Stimulated activated CD4-positive, alpha-beta T cell treated with anti-CD3 and anti-CD28 coated beads, TNF-alpha, amount 100 ng/mL, for 4 hours (primary cell): ENCODE data around the gene OR5AU1.

Experiments
- DNase-seq, 3 experiments: peaks; one replicate each; pipeline ENCODE4 v3.0.0-alpha.2; 2020; ENCODE audit warnings: low read depth in 3 of 3

Gene OR5AU1

GRCh38 chr14:21155963-21156362, at the start of gene OR5AU1:
TSS of gene OR5AU1 (minus strand) at chr14:21156063. CDS start at chr14:21155872, 191 bp downstream.
- DNase-seq: no peak

- no peak for DNase-seq
Measured at GRCh38 chr14:21205026-21205677, 49.3 kb upstream of the OR5AU1 start.

GRCh38 chr14:21204167-21205025, 48.5 kb upstream of the OR5AU1 start:
- no peak for DNase-seq

- DNase-seq: no peak
Measured at GRCh38 chr14:21203470-21204166, 47.8 kb upstream of the OR5AU1 start.

- DNase-seq: no peak
Measured at GRCh38 chr14:21202463-21203358, 46.8 kb upstream of the OR5AU1 start.

GRCh38 chr14:21201732-21202462, 46.0 kb upstream of the OR5AU1 start:
- no peak for DNase-seq

GRCh38 chr14:21200752-21201461, 45.0 kb upstream of the OR5AU1 start:
- no peak for DNase-seq

- DNase-seq: no peak
Measured at GRCh38 chr14:21199611-21200560, 44.0 kb upstream of the OR5AU1 start.

- no peak for DNase-seq
Measured at GRCh38 chr14:21197418-21198205, 41.7 kb upstream of the OR5AU1 start.

GRCh38 chr14:21194597-21194996, 38.7 kb upstream of the OR5AU1 start:
- no peak for DNase-seq

- no peak for DNase-seq
Measured at GRCh38 chr14:21192875-21193535, 37.1 kb upstream of the OR5AU1 start.

- no peak for DNase-seq
Measured at GRCh38 chr14:21192447-21192822, 36.6 kb upstream of the OR5AU1 start.

- DNase-seq: peak; percentile 24 to 30 (median 27)
Measured at GRCh38 chr14:21191809-21192446, 36.1 kb upstream of the OR5AU1 start.

GRCh38 chr14:21191261-21191808, 35.5 kb upstream of the OR5AU1 start:
- no peak for DNase-seq

GRCh38 chr14:21185491-21185890, 29.6 kb upstream of the OR5AU1 start:
- no peak for DNase-seq

GRCh38 chr14:21184254-21184653, 28.4 kb upstream of the OR5AU1 start:
- no peak for DNase-seq

GRCh38 chr14:21182166-21182565, 26.3 kb upstream of the OR5AU1 start:
- no peak for DNase-seq
